ENCODE measurements around the gene HERC3.

The HERC3 gene

GRCh38 chr4:88672987-88673386, 80.7 kb downstream of the HERC3 start:
- Histone ChIP-seq H3F3A (ENCODE audit: insufficient read depth, low read length) (no peaks in the 10 kb centered on the region), H3K36me3 (ENCODE audit: insufficient read depth, low read length) (no peaks in the 10 kb centered on the region; the same call in 1 of the 2 replicates), H3K4me3 (ENCODE audit: low read depth, low read length, poor library complexity, severe bottlenecking) (no peak overlapping the region), H2AFZ (ENCODE audit: low read length) (no peak overlapping the region), H3K27me3 (ENCODE audit: insufficient read depth, low read length) (no peaks in the 10 kb centered on the region), H3K79me2 (ENCODE audit: insufficient read depth, low read length) (no peaks in the 10 kb centered on the region), H4K20me1 (ENCODE audit: insufficient read depth, low read length) (no peaks in the 10 kb centered on the region), H3K9me2 (ENCODE audit: low read depth, low read length) (no peaks in the 10 kb centered on the region), H3K4me1 (ENCODE audit: insufficient read depth, low read length, severe bottlenecking) (no peaks in the 10 kb centered on the region), H3K27ac (ENCODE audit: low read depth, low read length, poor library complexity, severe bottlenecking) (no peak overlapping the region), H3K9ac (ENCODE audit: low read length) (no peak overlapping the region), H3K4me2 (ENCODE audit: low read length) (no peak overlapping the region), H3K9me3 (ENCODE audit: low read length) (no peaks in the 10 kb centered on the region)
- TF ChIP-seq CTCF (IDR thresholded peaks at IDR 0.05; ENCODE audit: low read length) (peak; percentile 73), EZH2 (IDR thresholded peaks at IDR 0.05; ENCODE audit: borderline replicate concordance, low read length) (no peak)

- no peaks in the 10 kb centered on the region for H3K9me3 ChIP-seq (ENCODE audit: low read length)
- H3K79me2 ChIP-seq (ENCODE audit: insufficient read depth, low read length) = no peaks in the 10 kb centered on the region
- TF ChIP-seq EZH2 (IDR thresholded peaks at IDR 0.05; ENCODE audit: borderline replicate concordance, low read length) (no peak), CTCF (IDR thresholded peaks at IDR 0.05; ENCODE audit: low read length) (no peak)
- no peaks in the 10 kb centered on the region for H4K20me1 ChIP-seq (ENCODE audit: insufficient read depth, low read length)
- no peak overlapping the region for H3K4me2 ChIP-seq (ENCODE audit: low read length)
- H3K9ac ChIP-seq (ENCODE audit: low read length) = no peak overlapping the region
- H3K36me3 ChIP-seq (ENCODE audit: insufficient read depth, low read length) = peaks cover 1% of the 10 kb centered on the region; the same call in 1 of the 2 replicates
- H3K4me1 ChIP-seq (ENCODE audit: insufficient read depth, low read length, severe bottlenecking) = no peaks in the 10 kb centered on the region
- no peak overlapping the region for H2AFZ ChIP-seq (ENCODE audit: low read length)
- no peaks in the 10 kb centered on the region for H3K9me2 ChIP-seq (ENCODE audit: low read depth, low read length)
- H3F3A ChIP-seq (ENCODE audit: insufficient read depth, low read length) = no peaks in the 10 kb centered on the region
- no peak overlapping the region for H3K27ac ChIP-seq (ENCODE audit: low read depth, low read length, poor library complexity, severe bottlenecking)
- H3K27me3 ChIP-seq (ENCODE audit: insufficient read depth, low read length) = no peaks in the 10 kb centered on the region
- no peak overlapping the region for H3K4me3 ChIP-seq (ENCODE audit: low read depth, low read length, poor library complexity, severe bottlenecking)
Measured at GRCh38 chr4:88673886-88674285, 81.6 kb downstream of the HERC3 start.

GRCh38 chr4:88674565-88674964, 82.3 kb downstream of the HERC3 start:
- H4K20me1 ChIP-seq (ENCODE audit: insufficient read depth, low read length) = no peaks in the 10 kb centered on the region
- H3K36me3 ChIP-seq (ENCODE audit: insufficient read depth, low read length) = peaks cover 4% of the 10 kb centered on the region; the same call in 1 of the 2 replicates
- H3K4me3 ChIP-seq (ENCODE audit: low read depth, low read length, poor library complexity, severe bottlenecking) = no peak overlapping the region
- H3K79me2 ChIP-seq (ENCODE audit: insufficient read depth, low read length) = no peaks in the 10 kb centered on the region
- no peak for TF ChIP-seq CTCF (IDR thresholded peaks at IDR 0.05; ENCODE audit: low read length)
- no peak for TF ChIP-seq EZH2 (IDR thresholded peaks at IDR 0.05; ENCODE audit: borderline replicate concordance, low read length)
- H3K27me3 ChIP-seq (ENCODE audit: insufficient read depth, low read length) = no peaks in the 10 kb centered on the region
- H3K9me3 ChIP-seq (ENCODE audit: low read length) = no peaks in the 10 kb centered on the region
- no peak overlapping the region for H3K4me2 ChIP-seq (ENCODE audit: low read length)
- no peak overlapping the region for H2AFZ ChIP-seq (ENCODE audit: low read length)
- H3K9me2 ChIP-seq (ENCODE audit: low read depth, low read length) = no peaks in the 10 kb centered on the region
- H3K4me1 ChIP-seq (ENCODE audit: insufficient read depth, low read length, severe bottlenecking) = no peaks in the 10 kb centered on the region
- no peak overlapping the region for H3K9ac ChIP-seq (ENCODE audit: low read length)
- H3K27ac ChIP-seq (ENCODE audit: low read depth, low read length, poor library complexity, severe bottlenecking) = no peak overlapping the region
- H3F3A ChIP-seq (ENCODE audit: insufficient read depth, low read length) = no peaks in the 10 kb centered on the region
